Measurements from ENCODE around the gene KCNIP4.

- no peak for TF ChIP-seq CTCF (IDR thresholded peaks at IDR 0.05)
- no peak for TF ChIP-seq POLR2A (IDR thresholded peaks at IDR 0.05)
Observed at GRCh38 chr4:20752641-20753040, 1195.9 kb downstream of the KCNIP4 start.

Data from heart left ventricle (tissue), 13 donors.